Endothelial cell of coronary artery (primary cell): Measurements from ENCODE around the gene SEMA5A. TPM values are rescaled to one million over a fixed set of nuclear protein-coding genes. Genes with fewer than 3 reads are reported as not detected.

Source experiments
- total RNA-seq: library from RNA; depleted of rRNA; stranded (reverse); fragments of >200 nt; gene quantifications from 2 replicates; pipeline ENCODE4 v1.2.3, GENCODE V29; 2014

The SEMA5A gene
- total RNA-seq: under 0.01 and 12.7 TPM in 2 replicates

GRCh38 chr5:9545992-9546851 is at the start of gene SEMA5A:
Gene SEMA5A, minus strand, starts transcription at chr5:9546075. Its CDS starts 166,129 bp downstream, at chr5:9379946.

Other genes with a start within 250 kb of the SEMA5A start
- gene TAS2R1, start 84.3 kb upstream of the SEMA5A start, total RNA-seq: not detected in 2 replicates